HepG2 (cell line): ENCODE data around the gene CDT1. TPM values are rescaled to one million over a fixed set of nuclear protein-coding genes. Genes with fewer than 3 reads are reported as not detected.
A peak's percentile ranks its signal among the peaks of the same experiment; 100 is the strongest.

Experiments used
- ARID3A ChIP-seq: IDR thresholded peaks from 2 replicates; pipeline ENCODE4 v1.6.1; 2012; ENCODE audit warnings: low read depth, low read length, improper control_type of control experiment
- CBFB ChIP-seq: sonication (generic); formaldehyde crosslinking; IDR thresholded peaks from 2 replicates; pipeline ENCODE4 v1.4.0; 2020; ENCODE audit warnings: missing genetic modification reagents
- ZBED4 ChIP-seq: sonication (generic); formaldehyde crosslinking; IDR thresholded peaks from 2 replicates; pipeline ENCODE4 v1.4.0; 2020; ENCODE audit warnings: missing genetic modification reagents, borderline replicate concordance
- ZBTB33 ChIP-seq: sonication (generic); formaldehyde crosslinking; IDR thresholded peaks from 2 replicates; pipeline ENCODE4 v1.4.0; 2020; ENCODE audit warnings: missing genetic modification reagents
- ZC3H4 ChIP-seq: sonication (generic); formaldehyde crosslinking; IDR thresholded peaks from 2 replicates; pipeline ENCODE4 v1.4.0; 2020; ENCODE audit warnings: missing genetic modification reagents, borderline replicate concordance
- ZFX ChIP-seq: sonication (generic); formaldehyde crosslinking; IDR thresholded peaks from 2 replicates; pipeline ENCODE4 v1.4.0; 2020; ENCODE audit warnings: mild to moderate bottlenecking, low read depth, missing genetic modification reagents, moderate library complexity
- ZSCAN29 ChIP-seq: sonication (generic); formaldehyde crosslinking; conservative IDR thresholded peaks from 2 replicates; pipeline ENCODE4 v1.4.0; 2020; ENCODE audit warnings: mild to moderate bottlenecking, missing genetic modification reagents
- polyA plus RNA-seq, 8 experiments: library from polyadenylated mRNA; depleted of rRNA in 3 of 8; stranded (reverse) in 7 of 8; unstranded in 1 of 8; fragments of >200 nt; fragmentation: Illumina TruSeq in 4 of 8; extraction: Trizol in 4 of 8; gene quantifications; 2 replicates each; pipeline versions ENCODE4 v1.2.1 to v1.2.3, GENCODE V29; 2011 to 2016; ENCODE audit warnings: low read depth in 4 of 8, missing spikeins in 1 of 8, mixed read lengths in 1 of 8; ENCODE audit not compliant: insufficient read depth in 1 of 8
- total RNA-seq, 5 experiments: library from RNA; depleted of rRNA; stranded (reverse); fragments of >200 nt; fragmentation: Illumina TruSeq; extraction: Trizol; gene quantifications; 2 replicates each; pipeline ENCODE4 v1.2.3, GENCODE V29; 2016; ENCODE audit warnings: low read depth in 1 of 5

Gene CDT1
- total and polyA plus RNA-seq, 2 of the 13 experiments (the other 11 are each of a cell fraction or from before 2014, with no cell fraction given): 23.1 to 23.8 TPM

GRCh38 chr16:88818575-88818874 lies 14.9 kb downstream of the CDT1 start (continued):
- TF ChIP-seq ZSCAN29 (CRISPR knock-in tag) (no peak), ZFX (CRISPR knock-in tag) (no peak), ZBTB33 (peak; percentile 47; the same call in 1 of the 2 replicates), ARID3A (no peak), ZBED4 (CRISPR knock-in tag) (no peak), CBFB (CRISPR knock-in tag) (no peak), ZC3H4 (CRISPR knock-in tag) (0 out of 2 replicates have a peak, but pooled peaks have one; percentile 23)
